LoVo (cell line): Measurements from ENCODE around the gene RGL2.
"Not testable (repeated sequence)": the region's sequence is repeated elsewhere in the genome, so short reads cannot be mapped to it uniquely, and the experiment has no call there.

Experiments used
- DNase-seq: peaks from one replicate; pipeline ENCODE4 v3.0.0-alpha.2; 2016; ENCODE audit warnings: low spot score

Gene RGL2

DNA sequence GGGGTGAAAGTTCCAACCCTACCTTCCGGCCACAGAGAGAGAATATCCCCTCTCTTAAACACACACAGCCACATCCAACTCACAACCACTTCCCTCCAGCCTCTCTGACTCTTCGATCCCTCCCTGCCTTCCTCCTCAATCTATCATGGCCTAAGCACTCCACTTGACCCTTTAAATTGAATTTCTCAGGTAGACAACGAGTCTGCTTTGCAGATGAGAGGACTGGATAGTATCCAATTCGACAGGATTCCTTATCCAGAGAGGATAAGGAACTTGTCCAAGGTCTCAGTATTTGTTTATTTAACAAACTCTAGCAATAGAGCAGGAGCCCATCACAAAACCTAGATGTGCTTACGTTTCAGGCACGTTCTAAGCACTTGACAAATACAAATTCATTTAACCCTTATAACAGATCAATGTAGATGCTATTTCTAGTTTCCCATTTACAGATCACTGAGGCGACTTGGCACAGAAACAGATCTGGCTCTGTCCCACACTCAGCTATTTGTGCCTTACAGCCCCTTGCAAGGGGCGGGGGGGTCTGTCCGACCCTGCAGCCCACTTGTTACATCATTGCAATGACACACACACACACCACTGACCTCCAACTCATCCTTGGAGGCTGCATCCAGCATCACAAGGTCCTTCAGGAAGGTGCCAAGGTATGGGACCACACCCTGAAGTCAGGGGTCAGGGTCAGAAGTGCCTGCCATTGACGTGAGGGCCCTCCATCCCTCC, 4.5 kb downstream of the RGL2 start:
- DNase-seq = no peak

DNA sequence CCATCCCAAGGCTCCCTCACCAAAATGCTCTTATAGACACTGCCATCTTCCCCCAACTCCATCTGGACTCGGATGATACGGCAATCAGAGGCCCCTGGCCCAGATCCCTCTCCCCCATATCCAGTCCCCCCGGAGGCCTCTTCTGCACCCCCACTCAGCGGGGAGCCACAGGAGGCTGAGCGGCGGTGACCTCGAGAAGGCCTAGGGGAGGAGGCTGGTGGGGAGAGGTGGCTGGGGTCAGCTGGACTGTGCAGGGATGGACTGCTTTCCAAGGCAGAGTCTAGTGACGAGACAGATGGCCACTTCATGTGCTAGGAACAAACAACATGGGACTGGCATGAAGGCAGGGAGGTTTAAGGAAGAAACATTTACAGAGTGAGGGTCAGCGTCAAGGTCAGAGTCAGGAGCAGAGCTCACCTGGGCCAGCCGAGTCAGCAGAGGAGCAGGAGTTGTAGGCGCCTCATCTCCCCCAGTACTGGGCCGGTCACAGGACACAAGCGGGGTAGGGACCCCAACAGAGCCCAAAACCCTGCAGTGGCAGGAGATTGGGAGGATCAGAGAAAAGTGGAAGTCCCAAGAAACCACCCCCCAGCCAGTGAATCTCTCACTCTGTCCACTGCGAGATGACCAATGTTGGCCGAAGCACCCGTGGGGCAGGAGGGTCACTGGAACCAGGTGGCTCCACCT, 5.6 kb downstream of the RGL2 start:
- DNase-seq = no peak

DNA sequence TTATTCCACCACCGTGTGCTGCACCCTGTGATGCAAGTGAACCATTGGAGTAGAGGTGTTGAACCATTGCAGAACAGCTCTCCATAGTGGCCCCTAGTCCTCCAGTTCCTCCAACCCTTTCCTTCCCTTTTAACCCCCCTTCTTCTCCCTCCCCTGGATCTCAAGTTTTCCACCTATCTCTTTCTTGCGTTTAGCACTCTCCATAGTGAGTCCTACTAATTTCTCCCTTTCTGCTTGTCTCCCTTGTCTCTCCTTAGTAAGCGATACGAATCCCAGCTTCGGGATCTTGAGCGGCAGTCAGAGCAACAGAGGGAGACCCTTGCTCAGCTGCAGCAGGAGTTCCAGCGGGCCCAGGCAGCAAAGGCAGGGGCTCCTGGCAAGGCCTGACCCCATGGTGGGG, 8.3 kb downstream of the RGL2 start:
- no peak for DNase-seq

DNA sequence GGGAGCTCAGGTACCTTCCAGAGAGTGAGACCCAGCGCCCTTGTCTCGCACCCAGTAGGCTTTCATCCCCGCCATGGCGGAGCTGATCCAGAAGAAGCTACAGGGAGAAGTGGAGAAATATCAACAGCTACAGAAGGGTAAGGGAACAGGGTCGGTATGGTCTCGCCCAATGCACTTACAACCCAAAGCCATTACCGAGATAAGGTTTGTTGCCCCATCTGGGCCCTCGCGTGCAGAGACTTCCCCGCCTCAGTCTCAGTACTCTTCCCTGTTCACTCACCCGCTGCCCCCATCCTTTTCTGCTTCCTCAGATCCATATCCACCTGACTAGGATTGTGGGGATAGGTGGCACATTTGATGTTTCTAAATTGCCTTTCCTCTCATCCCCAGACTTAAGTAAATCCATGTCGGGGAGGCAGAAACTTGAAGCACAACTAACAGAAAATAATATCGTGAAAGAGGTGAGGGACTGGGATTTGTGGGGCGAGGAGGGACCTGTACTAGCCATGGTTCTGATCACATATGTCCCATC, 8.9 kb downstream of the RGL2 start:
- DNase-seq = no peak

DNA sequence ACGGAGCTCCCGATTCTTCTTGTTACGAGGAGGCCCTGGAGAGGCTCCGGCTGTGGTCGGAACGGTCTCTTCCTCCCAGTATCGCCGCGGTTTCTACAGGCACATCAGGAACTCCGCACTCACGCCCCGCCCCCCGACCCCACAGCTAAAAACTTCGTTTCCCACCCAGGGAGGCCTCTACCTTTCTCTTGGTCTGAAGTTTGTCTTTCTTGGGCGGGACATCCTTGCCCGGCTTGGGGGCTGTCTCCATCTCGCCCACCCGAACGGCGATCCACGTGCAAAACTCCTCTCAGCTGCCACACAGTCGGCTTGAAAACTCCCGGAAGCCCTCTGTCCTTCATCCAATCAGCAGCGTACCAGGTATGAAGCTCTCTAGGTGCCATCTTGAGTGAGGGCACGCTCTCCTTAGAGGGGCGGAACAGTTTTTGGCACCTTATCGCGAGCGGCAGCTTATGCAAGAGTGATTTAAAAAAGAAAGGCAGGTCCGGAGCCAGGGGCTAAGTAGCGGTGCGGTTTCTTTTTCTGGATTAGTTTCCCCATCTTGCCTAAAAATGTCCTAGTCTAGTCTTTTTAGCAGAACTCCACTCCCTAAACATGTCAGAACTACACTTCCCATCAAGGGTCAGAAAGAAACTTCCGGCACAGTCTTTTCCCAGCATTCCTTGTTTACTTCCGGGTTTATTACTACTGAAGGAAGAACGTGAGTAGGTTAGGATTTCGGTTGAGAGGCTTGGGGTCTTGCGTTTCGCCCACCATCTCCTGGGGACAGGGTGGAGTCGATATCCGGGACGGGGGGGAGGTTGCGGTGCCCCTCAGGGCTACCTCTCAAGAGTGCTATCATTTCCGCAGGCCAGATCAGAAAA, 9.6 kb downstream of the RGL2 start, which contains the start of the genes PFDN6 and WDR46:
PFDN6 (plus strand) TSS at position 681 of the 863 bp plus-strand sequence. CDS start 256 bp downstream, outside the sequence.
WDR46 (minus strand) TSS at position 319 of the 863 bp plus-strand sequence; CDS start at position 250, 69 bp downstream.
- DNase-seq = peak; percentile 89

DNA sequence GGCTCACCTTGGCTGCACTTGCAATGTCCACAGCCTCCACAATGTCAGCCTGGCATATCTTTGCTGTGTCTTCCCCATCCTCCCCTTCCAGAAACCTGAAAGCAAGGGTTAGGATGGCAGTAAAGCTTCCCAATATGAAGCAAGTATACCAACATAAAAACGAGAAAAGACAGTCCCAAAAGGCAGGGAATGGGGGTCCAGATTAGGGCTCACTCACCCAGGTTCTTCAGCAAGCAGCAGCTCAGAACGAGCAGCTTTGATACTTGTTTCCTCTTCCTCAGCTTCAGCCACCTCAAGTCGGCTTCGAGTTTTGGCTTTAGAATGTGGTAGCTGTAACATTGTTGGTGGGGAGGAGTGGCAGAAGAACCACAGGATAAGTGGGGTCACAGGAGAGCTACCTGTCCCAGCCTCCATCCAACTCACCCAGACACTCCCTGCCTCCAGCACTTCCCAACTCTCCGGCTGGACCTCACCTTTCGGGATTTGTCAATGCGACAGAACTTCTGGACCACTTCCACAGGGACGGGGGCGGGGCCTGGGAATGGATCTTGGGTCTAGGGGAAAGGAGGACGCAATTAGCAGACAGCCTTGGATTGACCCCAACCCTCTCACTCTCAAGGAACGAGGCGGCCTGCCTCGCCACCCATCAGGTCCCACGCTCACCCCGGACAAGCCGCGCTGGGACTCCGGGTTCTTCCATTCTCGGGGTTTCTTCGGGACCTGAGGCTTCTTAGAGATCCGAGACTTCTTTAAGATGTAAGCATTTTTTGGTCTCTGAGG, 10.4 kb downstream of the RGL2 start:
- no peak for DNase-seq

DNA sequence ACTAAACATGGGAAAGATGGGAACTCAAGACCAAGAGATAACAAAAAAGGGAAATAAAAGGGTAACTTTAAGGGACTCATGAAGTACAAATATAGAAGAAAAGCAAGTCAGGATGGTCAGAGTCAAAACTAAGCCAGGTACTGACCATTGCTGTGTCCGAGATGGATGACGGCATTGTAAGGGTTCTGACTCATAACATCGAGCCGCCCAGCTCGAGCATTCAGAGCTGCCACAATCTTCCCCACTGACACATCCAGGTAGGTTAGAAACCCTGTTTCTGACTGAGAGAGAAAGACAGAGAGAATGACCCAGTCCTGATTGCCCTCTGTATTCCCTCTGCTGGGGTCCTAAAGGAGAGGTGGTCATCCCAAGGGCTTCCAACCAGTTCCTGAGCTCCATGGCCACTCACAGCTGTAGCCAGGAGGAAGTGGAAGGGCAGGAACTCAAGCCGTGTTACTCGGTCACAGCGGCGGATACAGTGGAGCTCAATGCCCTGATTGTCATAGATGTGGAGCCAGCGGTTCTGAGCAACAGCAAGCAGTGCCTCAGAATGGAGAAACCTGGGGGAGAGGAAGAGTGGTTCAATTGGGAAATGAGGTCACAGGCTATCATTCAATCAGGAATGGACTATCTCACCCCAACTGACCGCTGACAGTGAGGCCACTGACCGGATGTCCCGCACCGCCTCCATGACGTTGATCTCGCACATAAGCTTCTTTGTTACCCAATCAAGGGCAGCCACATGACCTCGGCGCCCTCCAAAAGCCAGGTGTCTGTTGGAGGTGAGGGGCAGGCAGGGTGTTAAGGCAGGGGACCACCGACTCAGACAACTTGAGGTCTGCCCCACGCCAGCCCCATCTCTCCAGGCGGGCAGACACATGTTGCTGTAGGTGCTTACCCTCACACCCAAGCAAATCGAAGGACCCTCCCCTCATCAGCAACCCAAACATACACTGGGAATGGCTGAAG, 11.5 kb downstream of the RGL2 start:
- no peak for DNase-seq

DNA sequence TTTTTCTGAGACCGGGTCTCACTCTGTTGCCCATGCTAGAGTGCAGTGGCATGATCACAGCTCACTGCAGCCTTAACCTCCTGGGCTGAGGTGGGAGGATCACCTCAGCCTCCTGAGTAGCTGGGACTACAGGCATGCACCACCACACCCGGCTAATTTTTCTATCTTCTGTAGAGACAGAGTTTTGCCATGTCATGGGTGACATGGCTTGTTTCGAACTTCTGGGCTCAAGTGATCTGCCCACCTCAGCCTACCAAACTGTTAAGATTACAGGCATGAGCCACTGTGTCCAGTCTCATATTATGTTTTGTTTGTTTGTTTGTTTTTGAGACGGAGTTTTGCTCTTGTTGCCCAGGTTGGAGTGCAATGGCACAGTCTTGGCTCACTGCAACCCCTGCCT, 13.5 kb downstream of the RGL2 start:
- not testable (repeated sequence) for DNase-seq

DNA sequence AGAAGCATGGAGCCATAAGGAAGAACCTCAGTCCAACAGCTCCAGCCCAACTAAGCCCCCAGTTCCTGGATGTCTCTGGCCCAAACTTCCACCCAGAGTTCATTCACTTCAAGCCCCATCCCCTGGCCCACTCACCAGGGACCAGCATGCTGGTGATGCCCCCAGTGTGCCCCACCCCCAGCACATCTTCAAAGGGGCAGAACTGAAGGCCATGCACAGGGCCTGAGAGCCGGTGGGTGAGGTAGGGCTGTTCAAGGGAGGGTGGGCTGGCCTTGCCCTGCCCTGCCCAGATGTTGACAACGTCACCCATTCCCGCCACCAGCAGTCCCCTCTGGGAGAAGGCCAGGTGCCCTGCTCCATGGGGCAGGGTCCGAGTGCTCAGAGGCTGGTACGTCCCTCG, 18.2 kb downstream of the RGL2 start:
- DNase-seq = no peak

DNA sequence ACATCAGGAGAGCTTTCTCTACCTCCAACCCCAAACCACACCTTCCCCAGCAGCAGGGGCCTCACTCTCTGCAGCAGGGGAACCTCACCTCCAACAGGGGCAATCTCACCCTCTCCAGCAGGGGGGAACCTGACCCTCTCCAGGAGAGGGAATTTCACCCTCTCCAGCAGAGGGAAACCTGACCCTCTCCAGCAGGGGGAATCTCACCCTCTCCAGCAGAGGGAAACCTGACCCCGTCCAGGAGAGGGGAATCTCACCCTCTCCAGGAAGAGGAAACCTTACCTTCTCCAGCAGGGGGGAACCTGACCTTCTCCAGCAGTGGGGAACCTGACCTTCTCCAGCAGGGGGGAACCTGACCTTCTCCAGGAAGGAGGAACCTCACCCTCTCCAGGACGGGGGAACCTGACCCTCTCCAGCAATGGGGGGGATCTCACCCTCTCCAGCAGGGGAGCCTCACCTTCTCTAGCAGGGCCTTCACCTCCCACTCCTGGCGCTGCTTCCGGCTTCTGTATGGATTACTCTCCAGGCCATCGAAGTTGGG, 18.7 kb downstream of the RGL2 start:
- DNase-seq = peak; percentile 12

DNA sequence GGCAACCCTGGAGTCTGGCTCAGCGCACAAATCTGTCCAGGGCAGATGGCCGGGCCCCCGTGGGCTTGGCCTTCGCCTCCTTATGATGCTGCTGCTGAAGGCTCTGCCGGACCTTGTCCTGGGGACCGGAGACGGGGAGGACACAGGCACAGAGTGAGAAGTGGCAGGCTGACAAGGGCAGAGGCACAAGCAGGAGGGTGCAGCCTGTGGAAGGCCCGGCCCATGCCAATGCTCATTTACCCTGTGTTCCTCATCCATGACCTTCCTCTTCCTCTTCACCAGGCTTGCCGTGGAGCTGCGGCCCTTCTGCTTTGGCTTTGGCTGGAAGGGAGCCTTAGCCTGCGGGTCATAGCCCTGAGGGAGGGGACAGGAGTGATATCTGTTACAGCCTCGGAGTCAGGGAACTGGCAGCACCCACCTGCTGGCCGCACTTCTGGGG, 19.5 kb downstream of the RGL2 start:
- no peak for DNase-seq

DNA sequence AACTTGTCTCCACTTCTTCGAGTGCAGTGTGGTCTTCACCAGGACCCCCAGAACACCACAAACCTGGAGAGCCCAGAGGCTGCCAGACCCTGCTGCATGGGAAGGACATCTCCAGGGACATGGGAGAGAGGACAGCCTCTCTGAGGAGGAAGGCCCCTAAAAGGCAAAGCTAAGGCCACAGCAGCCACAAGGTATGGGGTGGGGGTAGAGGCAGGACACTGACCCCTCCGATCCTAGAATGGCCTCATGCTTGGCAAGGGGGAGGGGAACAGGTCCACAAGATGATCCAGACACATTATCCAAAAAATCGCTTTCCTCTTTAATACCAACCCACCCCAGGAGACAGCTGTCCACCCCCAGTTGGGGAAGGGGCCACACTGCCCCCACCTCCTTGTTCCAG, 19.9 kb downstream of the RGL2 start:
- no peak for DNase-seq

DNA sequence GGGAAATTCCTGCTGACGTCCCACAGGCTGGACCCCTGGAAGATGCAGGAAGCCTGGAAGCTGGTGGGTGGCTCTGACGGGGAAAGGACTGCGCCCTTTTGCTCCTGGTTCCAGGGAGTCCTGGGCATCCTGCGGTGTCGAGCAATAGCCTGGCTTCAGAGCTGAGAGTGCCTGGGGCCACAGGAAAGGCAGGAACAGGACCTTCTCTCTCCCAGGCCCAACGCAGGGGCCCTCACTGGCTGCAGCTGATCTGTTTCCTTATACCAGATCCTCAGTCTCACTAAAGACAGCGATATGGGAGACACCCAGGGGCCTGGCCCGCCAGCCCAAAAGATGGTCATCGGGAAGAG, 20.4 kb downstream of the RGL2 start:
- DNase-seq = no peak

DNA sequence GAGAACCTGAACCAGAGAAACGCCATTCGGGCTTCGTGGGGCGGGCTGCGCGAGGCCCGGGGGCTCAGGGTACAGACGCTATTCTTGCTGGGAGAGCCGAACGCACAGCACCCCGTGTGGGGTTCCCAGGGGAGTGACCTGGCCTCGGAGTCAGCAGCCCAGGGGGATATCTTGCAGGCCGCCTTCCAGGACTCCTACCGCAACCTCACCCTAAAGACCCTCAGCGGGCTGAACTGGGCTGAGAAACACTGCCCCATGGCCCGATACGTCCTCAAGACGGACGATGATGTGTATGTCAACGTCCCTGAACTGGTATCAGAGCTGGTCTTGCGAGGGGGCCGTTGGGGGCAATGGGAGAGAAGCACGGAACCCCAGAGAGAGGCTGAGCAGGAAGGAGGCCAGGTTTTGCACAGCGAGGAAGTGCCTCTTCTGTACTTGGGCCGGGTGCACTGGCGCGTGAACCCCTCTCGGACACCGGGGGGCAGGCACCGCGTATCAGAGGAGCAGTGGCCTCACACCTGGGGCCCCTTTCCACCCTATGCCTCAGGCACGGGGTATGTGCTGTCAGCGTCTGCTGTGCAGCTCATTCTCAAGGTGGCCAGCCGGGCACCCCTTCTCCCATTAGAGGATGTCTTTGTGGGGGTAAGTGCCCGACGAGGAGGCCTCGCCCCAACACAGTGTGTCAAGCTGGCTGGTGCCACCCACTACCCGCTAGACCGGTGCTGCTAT, 20.9 kb downstream of the RGL2 start:
- DNase-seq = no peak

DNA sequence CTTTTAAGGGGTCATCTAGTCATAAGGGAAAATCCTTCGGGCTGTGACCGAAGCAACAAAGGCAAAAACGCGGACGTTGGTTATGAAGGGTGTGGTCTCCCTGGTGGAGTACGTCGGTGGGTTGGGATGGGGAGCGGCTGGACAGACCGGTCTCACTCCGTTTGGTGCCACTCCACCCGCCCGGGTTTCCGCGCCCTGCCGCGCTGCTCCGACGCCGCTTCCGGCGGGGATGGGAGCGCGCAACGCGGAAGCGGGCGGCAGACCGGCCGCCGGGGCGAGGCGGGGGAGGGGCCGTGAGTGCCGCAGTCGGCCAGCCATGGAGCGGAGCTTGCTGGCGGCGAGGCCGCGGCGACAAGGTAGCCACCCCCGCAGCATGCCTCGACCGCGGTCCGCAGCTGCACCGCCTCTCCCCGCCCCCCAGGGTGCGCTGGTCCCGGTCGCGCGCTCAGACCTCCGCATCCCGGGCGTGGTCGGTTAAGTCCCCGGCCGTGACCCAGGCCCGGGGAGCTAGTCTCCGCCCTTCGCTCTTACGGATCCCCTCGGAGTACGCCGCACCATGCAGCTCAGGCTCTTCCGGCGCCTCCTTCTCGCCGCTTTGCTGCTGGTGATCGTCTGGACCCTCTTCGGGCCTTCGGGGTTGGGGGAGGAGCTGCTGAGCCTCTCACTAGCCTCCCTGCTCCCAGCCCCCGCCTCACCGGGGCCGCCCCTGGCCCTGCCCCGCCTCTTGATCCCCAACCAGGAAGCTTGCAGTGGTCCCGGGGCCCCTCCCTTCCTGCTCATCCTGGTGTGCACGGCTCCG, 21.7 kb downstream of the RGL2 start, which contains the start of gene B3GALT4:
B3GALT4 (plus strand) TSS at position 260 of the 799 bp plus-strand sequence; CDS start at position 557, 297 bp downstream.
- DNase-seq = peak; percentile 75

DNA sequence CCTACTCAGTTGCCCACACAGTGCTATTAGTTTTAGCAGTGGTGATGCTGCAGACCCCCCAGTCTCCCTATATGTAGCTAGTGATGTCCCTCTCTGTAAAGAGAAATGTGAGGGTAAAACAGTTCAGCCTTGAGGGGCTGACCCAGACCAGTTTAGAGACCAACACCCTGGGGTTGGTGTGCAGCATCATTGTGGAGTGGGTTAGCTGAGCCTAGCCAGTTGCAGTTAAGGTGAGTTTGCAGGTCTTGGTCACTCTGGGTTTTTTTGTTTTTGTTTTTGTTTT, 22.2 kb downstream of the RGL2 start:
- no peak for DNase-seq

DNA sequence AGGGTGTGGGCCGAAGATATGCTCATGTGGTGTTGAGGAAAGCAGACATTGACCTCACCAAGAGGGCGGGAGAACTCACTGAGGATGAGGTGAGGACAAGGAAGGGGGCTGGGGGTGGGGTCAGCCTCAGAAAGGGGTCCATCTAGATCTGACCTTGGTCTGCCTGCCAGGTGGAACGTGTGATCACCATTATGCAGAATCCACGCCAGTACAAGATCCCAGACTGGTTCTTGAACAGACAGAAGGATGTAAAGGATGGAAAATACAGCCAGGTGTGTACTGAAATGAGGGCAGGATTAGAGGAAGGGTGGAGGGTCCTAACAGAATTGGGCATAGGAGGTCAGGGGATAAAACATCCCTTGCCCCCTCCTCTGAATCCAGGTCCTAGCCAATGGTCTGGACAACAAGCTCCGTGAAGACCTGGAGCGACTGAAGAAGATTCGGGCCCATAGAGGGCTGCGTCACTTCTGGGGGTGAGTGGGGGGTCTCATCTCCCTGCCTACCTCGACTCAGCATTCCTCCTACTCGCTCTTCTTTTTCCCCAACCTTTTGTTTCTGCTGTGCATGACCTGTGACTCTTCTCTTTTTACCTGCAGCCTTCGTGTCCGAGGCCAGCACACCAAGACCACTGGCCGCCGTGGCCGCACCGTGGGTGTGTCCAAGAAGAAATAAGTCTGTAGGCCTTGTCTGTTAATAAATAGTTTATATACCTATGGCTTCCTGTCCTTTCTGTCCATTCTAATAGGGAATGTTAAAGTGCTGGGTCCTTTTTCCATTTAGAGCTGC, 22.8 kb downstream of the RGL2 start:
- not testable (repeated sequence) for DNase-seq
